Esophagus (tissue), 2 donors: Measurements from ENCODE around the gene ABHD8. TPM values are rescaled to one million over a fixed set of nuclear protein-coding genes. Genes with fewer than 3 reads are reported as not detected.
A peak's percentile ranks its signal among the peaks of the same experiment; 100 is the strongest.

ENCODE experiments used
- H3K27ac ChIP-seq, 2 donors: one replicate each; pipeline ENCODE4 v1.5.1; 2013; ENCODE audit warnings: low read depth in 2 of 2, mild to moderate bottlenecking in 2 of 2, inconsistent platforms in 1 of 2, low read length in 1 of 2, moderate library complexity in 1 of 2
- H3K27me3 ChIP-seq, 2 donors: one replicate each; pipeline ENCODE4 v1.6.1; 2013; ENCODE audit warnings: low read length in 2 of 2, control low read depth in 1 of 2, mild to moderate bottlenecking in 1 of 2; ENCODE audit not compliant: insufficient read depth in 2 of 2, control insufficient read depth in 1 of 2
- H3K36me3 ChIP-seq, 2 donors: one replicate each; pipeline ENCODE4 v1.6.1; 2013; ENCODE audit warnings: low read length in 1 of 2; ENCODE audit not compliant: control insufficient read depth in 2 of 2, insufficient read depth in 2 of 2
- H3K4me1 ChIP-seq, 2 donors: one replicate each; pipeline ENCODE4 v1.6.1; 2013; ENCODE audit warnings: low read length in 1 of 2; ENCODE audit not compliant: control insufficient read depth in 2 of 2, insufficient read depth in 2 of 2
- H3K4me3 ChIP-seq, 2 donors: one replicate each; pipeline ENCODE4 v1.5.1; 2013; ENCODE audit warnings: low read length in 2 of 2, mild to moderate bottlenecking in 2 of 2, low read depth in 1 of 2, moderate library complexity in 1 of 2
- H3K9me3 ChIP-seq, 2 donors: one replicate each; pipeline ENCODE4 v1.6.1; 2013; ENCODE audit warnings: mild to moderate bottlenecking in 2 of 2, low read depth in 1 of 2, low read length in 1 of 2, moderate library complexity in 1 of 2; ENCODE audit not compliant: control insufficient read depth in 2 of 2, insufficient read depth in 1 of 2
- WGBS, 2 donors: extraction: QIAGEN DNeasy Blood & Tissue Kit; methylation state at CpG; one replicate each; pipeline ENCODE4 v1.1.7; 2013; 5-methylcytosine and 5-hydroxymethylcytosine counted together
- polyA plus RNA-seq, 2 donors: library from polyadenylated mRNA; stranded (reverse); fragments of 200-250 nt; gene quantifications; one replicate each; pipeline ENCODE4 v1.2.3, GENCODE V29; 2013
- donor health status: healthy with polysubstance abuse.
- donor health status: Bipolar disorder and iron deficiency.

The ABHD8 gene, protein sequence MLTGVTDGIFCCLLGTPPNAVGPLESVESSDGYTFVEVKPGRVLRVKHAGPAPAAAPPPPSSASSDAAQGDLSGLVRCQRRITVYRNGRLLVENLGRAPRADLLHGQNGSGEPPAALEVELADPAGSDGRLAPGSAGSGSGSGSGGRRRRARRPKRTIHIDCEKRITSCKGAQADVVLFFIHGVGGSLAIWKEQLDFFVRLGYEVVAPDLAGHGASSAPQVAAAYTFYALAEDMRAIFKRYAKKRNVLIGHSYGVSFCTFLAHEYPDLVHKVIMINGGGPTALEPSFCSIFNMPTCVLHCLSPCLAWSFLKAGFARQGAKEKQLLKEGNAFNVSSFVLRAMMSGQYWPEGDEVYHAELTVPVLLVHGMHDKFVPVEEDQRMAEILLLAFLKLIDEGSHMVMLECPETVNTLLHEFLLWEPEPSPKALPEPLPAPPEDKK
- 1 to 10 TPM; 3.4 to 4.5 TPM for polyA plus RNA-seq

GRCh38 chr19:17303167-17303939 lies at the start of gene ABHD8:
TSS of gene ABHD8 (minus strand) at chr19:17303425. CDS start at chr19:17301616, 1,809 bp downstream.
- peak within 1 kb of the TSS; percentile 48 to 62 for H3K27ac ChIP-seq
- 1% methylated on average over 51 to 52 of the region's 52 CpGs for WGBS, 2 donors
- H3K9me3 ChIP-seq, result no peaks in the 10 kb centered on the region
- H3K4me3 ChIP-seq, result peak within 1 kb of the TSS; percentile 62 to 68
- no peaks in the 10 kb centered on the region for H3K27me3 ChIP-seq
- H3K36me3 ChIP-seq, result peaks cover 0 to 3% of the 10 kb centered on the region in 2 donors
- peaks cover 0 to 8% of the 10 kb centered on the region in 2 donors for H3K4me1 ChIP-seq

DNA sequence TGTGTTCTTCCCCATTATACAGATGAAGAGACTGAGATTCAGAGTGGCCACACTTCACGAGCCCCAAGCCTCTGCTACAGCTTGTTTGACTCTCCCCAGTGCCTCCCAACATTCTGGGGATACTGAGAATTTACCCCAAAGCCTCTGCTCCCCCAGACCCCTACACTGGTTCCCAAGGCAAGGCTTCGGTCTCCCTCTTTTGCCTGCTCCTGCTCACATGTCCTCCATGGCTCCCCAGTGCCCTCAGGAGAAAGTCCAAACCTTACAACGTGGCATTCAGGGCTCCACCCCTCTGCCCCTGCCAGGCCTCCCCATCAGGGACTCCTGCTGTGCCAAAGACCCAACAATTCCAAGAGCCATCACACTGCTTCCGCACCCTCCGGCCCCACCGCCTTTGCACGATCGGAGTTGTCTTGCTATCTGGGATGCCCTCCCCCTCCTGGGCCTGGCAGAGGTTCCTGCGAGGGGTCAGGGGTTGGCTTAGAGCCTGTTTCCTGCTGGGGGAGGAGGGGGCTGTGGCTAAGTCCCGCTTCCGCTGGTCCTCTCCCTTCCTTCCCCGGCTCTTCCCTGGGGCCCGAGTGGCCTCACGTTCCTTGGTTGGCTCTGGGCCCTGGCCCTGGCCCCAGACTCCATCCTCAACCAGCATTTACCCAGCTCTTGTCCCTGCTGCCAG lies 49.5 kb upstream of the ABHD8 start:
- no peaks in the 10 kb centered on the region for H3K27me3 ChIP-seq
- H3K4me3 ChIP-seq, result no peak overlapping the region
- 46 to 52% methylated on average over 14 of the region's 14 CpGs for WGBS, 2 donors
- H3K36me3 ChIP-seq, result no peaks in the 10 kb centered on the region
- no peak overlapping the region for H3K27ac ChIP-seq
- no peaks in the 10 kb centered on the region for H3K4me1 ChIP-seq
- peaks cover 0 to 3% of the 10 kb centered on the region in 2 donors for H3K9me3 ChIP-seq

GRCh38 chr19:17351815-17352435 lies 48.7 kb upstream of the ABHD8 start:
- Histone ChIP-seq H3K36me3 (no peaks in the 10 kb centered on the region), H3K4me3 (no peak overlapping the region), H3K9me3 (peaks cover 0 to 3% of the 10 kb centered on the region in 2 donors), H3K27ac (no peak overlapping the region), H3K4me1 (no peaks in the 10 kb centered on the region), H3K27me3 (no peaks in the 10 kb centered on the region)
- WGBS, 2 donors, result 87 to 88% methylated on average over 45 of the region's 45 CpGs

DNA sequence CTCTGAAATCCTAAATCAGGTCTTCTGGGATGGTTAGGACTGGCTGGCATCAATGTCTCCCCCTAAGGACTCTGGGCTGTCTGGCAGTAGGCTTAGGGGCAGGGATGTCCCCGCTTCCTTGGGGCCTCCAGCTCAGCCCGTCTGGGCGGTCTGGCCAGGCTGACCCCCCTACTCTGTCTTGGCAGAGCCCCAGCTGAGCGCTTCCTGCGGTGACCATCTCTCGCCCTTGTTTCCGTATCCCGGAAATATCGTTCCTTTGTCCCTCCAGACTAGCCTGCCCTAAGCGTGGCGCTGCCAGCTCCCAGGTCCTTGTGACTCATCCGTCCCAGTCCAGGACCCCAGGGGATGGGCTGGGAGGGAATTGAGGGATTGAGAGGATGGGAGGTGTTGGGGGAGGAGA lies 45.5 kb upstream of the ABHD8 start:
- H3K9me3 ChIP-seq, result peaks cover 0 to 3% of the 10 kb centered on the region in 2 donors
- H3K36me3 ChIP-seq, result no peaks in the 10 kb centered on the region
- H3K4me1 ChIP-seq, result peaks cover 0 to 4% of the 10 kb centered on the region in 2 donors
- no peaks in the 10 kb centered on the region for H3K27me3 ChIP-seq
- no peak overlapping the region for H3K4me3 ChIP-seq
- H3K27ac ChIP-seq, result peak overlapping the region in 1 of 2 donors; percentile 8
- WGBS, 2 donors, result 4 to 8% methylated on average over 12 of the region's 12 CpGs

- H3K4me3 ChIP-seq, result no peak overlapping the region
- peak overlapping the region; percentile 47 to 50 for H3K27ac ChIP-seq
- no peaks in the 10 kb centered on the region for H3K27me3 ChIP-seq
- H3K4me1 ChIP-seq, result peaks cover 0 to 4% of the 10 kb centered on the region in 2 donors
- 65% methylated on average over 2 of the region's 2 CpGs for WGBS, 2 donors
- H3K9me3 ChIP-seq, result peaks cover 0 to 3% of the 10 kb centered on the region in 2 donors
- H3K36me3 ChIP-seq, result no peaks in the 10 kb centered on the region
These were observed 44.7 kb upstream of the ABHD8 start for GRCh38 chr19:17347877-17348276.

DNA sequence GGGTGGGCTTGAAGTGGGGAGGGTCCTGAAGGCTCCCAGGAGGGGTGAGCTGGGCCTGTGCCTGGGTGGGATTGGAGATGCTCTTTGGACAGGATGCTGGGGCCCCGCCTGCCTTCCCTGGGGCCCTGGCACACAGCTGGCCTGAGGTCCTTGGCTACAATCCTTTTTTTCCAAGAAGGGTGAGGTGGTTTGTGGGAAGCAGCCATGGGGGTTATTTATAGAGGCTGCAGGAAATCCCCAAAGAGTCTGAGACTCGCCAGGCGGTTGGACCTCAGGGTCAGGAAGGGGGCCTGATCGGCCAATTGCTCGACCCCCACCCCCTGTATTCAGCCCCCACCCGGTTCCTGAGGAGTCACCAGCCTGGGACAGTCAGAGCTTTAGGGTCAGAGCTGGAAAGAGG lies 44.1 kb upstream of the ABHD8 start:
- H3K9me3 ChIP-seq, result peaks cover 0 to 3% of the 10 kb centered on the region in 2 donors
- H3K4me1 ChIP-seq, result peaks cover 0 to 4% of the 10 kb centered on the region in 2 donors
- WGBS, 2 donors, result 14 to 17% methylated on average over 5 to 6 of the region's 6 CpGs
- peak overlapping the region; percentile 8 to 47 for H3K27ac ChIP-seq
- no peaks in the 10 kb centered on the region for H3K36me3 ChIP-seq
- no peaks in the 10 kb centered on the region for H3K27me3 ChIP-seq
- H3K4me3 ChIP-seq, result no peak overlapping the region

- peak overlapping the region in 1 of 2 donors; percentile 21 for H3K27ac ChIP-seq
- 16% methylated on average over 24 of the region's 24 CpGs for WGBS, 2 donors
These were observed 43.0 kb upstream of the ABHD8 start for GRCh38 chr19:17346109-17346671.

DNA sequence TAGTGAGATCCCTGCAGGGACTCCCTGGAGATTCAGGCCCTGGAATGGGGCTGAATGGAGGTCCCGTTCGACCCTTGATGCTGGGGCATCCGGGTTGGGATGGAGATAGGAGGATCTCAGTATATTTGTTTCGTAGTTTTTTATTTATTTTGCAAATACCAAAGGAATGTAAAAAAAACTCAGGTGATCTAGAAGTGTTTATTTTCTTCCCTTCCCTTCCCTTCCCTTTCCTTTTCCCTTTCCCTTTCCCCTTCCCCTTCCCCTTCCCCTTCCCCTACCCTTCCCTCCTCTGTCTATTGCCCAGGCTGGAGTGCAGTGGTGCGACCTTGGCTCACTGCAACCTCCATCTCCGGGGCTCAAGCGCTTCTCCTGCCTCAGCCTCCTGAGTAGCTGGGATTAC lies 38.6 kb upstream of the ABHD8 start:
- H3K9me3 ChIP-seq, result peaks cover 0 to 2% of the 10 kb centered on the region in 2 donors
- no peaks in the 10 kb centered on the region for H3K27me3 ChIP-seq
- H3K36me3 ChIP-seq, result peaks cover 6 to 15% of the 10 kb centered on the region in 2 donors
- WGBS, 2 donors, result 80 to 83% methylated on average over 7 of the region's 7 CpGs
- H3K27ac ChIP-seq, result no peak overlapping the region
- H3K4me1 ChIP-seq, result peaks cover 8 to 15% of the 10 kb centered on the region in 2 donors
- H3K4me3 ChIP-seq, result no peak overlapping the region

More at GRCh38 chr19:17346109-17346671, 43.0 kb upstream of the ABHD8 start:
- Histone ChIP-seq H3K4me1 (peaks cover 0 to 4% of the 10 kb centered on the region in 2 donors), H3K9me3 (no peaks in the 10 kb centered on the region), H3K27me3 (no peaks in the 10 kb centered on the region), H3K4me3 (no peak overlapping the region), H3K36me3 (peaks cover 3% of the 10 kb centered on the region in 2 donors)
